Measurements from ENCODE around the gene PYDC1. TPM values are rescaled to one million over a fixed set of nuclear protein-coding genes. Genes with fewer than 3 reads are reported as not detected.
"Not testable (repeated sequence)": the region's sequence is repeated elsewhere in the genome, so short reads cannot be mapped to it uniquely, and the experiment has no call there.

Gene PYDC1
- polyA plus RNA-seq, 3 donors, result not detected

- H3K27me3 Mint-ChIP-seq (ENCODE audit: low read depth in 3 of 3), result peaks cover 3 to 6% (median 3%) of the 10 kb centered on the region in 3 donors
- intact Hi-C loops (cut with micrococcal nuclease), result loop anchor here (2.0 to 5.0 kb wide), 4 partner anchors 15 to 241 kb away; partner anchors contain the start of genes PYDC1 (in 1 of the 2) and ZNF843 (in 1 of the 2)
- H3K4me1 Mint-ChIP-seq, result peaks cover 74% of the 10 kb centered on the region
- Histone ChIP-seq H3K4me1 (ENCODE audit: control insufficient read depth in 1 of 2, insufficient read depth in 2 of 2, low read length in 2 of 2) (peaks cover 52 to 71% of the 10 kb centered on the region in 2 donors), H3K4me3 (replicated peaks in 1 of 3; ENCODE audit: low read depth in 2 of 3, low read length in 3 of 3) (peak overlapping the region; percentile 63 to 94 (median 92)), H4K20me1 (ENCODE audit: insufficient read depth, low read length) (peaks cover 54% of the 10 kb centered on the region), H3K36me3 (replicated peaks in 1 of 2; ENCODE audit: control insufficient read depth in 1 of 2, insufficient read depth in 2 of 2, low read length in 2 of 2) (peaks cover 12 to 30% of the 10 kb centered on the region in 2 donors), H3K27me3 (ENCODE audit: control insufficient read depth in 2 of 2, insufficient read depth in 2 of 2, low read length in 2 of 2) (no peaks in the 10 kb centered on the region), H3K9ac (ENCODE audit: insufficient read depth, low read length, poor library complexity, severe bottlenecking) (peak overlapping the region; percentile 86), H2AFZ (ENCODE audit: insufficient read depth, low read depth, low read length, poor library complexity, severe bottlenecking) (peak overlapping the region; percentile 84), H3K4me2 (replicated peaks; ENCODE audit: extremely low read depth, low read length, poor library complexity, severe bottlenecking) (peak overlapping the region; percentile 85), H3K9me3 (replicated peaks in 1 of 2; ENCODE audit: control insufficient read depth in 1 of 2, insufficient read depth in 1 of 2, low read length in 2 of 2) (no peaks in the 10 kb centered on the region), H3K27ac (ENCODE audit: low read depth in 1 of 2, low read length in 2 of 2) (peak overlapping the region; percentile 61 to 85), H3K79me2 (ENCODE audit: insufficient read depth, low read length) (peaks cover 57% of the 10 kb centered on the region)
- 6% methylated on average over 26 of the region's 35 CpGs for WGBS (ENCODE audit: insufficient coverage)
- TF ChIP-seq, protein P1, sequence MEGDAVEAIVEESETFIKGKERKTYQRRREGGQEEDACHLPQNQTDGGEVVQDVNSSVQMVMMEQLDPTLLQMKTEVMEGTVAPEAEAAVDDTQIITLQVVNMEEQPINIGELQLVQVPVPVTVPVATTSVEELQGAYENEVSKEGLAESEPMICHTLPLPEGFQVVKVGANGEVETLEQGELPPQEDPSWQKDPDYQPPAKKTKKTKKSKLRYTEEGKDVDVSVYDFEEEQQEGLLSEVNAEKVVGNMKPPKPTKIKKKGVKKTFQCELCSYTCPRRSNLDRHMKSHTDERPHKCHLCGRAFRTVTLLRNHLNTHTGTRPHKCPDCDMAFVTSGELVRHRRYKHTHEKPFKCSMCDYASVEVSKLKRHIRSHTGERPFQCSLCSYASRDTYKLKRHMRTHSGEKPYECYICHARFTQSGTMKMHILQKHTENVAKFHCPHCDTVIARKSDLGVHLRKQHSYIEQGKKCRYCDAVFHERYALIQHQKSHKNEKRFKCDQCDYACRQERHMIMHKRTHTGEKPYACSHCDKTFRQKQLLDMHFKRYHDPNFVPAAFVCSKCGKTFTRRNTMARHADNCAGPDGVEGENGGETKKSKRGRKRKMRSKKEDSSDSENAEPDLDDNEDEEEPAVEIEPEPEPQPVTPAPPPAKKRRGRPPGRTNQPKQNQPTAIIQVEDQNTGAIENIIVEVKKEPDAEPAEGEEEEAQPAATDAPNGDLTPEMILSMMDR (IDR thresholded peaks at IDR 0.05), result no peak
- peak; percentile 59 to 67 (median 64) for DNase-seq
- H3K9me3 Mint-ChIP-seq, result no peaks in the 10 kb centered on the region
- H3K4me3 Mint-ChIP-seq, result peak overlapping the region; percentile 97 to 99
- H3K27ac Mint-ChIP-seq, result peak overlapping the region; percentile 85 to 97 (median 92)
- H3K36me3 Mint-ChIP-seq, result peaks cover 23 to 39% of the 10 kb centered on the region in 2 donors
Measured at GRCh38 chr16:31201582-31202413, 15.1 kb downstream of the PYDC1 start.

- Mint-ChIP-seq H3K9me3 (no peaks in the 10 kb centered on the region), H3K4me3 (peak overlapping the region; percentile 97 to 99), H3K27ac (peak overlapping the region; percentile 77 to 97 (median 92)), H3K4me1 (peaks cover 75% of the 10 kb centered on the region), H3K27me3 (ENCODE audit: low read depth in 3 of 3) (peaks cover 2 to 3% (median 2%) of the 10 kb centered on the region in 3 donors), H3K36me3 (peaks cover 28 to 47% of the 10 kb centered on the region in 2 donors)
- Histone ChIP-seq H3K79me2 (ENCODE audit: insufficient read depth, low read length) (peaks cover 62% of the 10 kb centered on the region), H2AFZ (ENCODE audit: insufficient read depth, low read depth, low read length, poor library complexity, severe bottlenecking) (no peak overlapping the region), H3K9me3 (replicated peaks in 1 of 2; ENCODE audit: control insufficient read depth in 1 of 2, insufficient read depth in 1 of 2, low read length in 2 of 2) (no peaks in the 10 kb centered on the region), H3K27ac (ENCODE audit: low read depth in 1 of 2, low read length in 2 of 2) (peak overlapping the region; percentile 61 to 85), H3K27me3 (ENCODE audit: control insufficient read depth in 2 of 2, insufficient read depth in 2 of 2, low read length in 2 of 2) (no peaks in the 10 kb centered on the region), H3K4me1 (ENCODE audit: control insufficient read depth in 1 of 2, insufficient read depth in 2 of 2, low read length in 2 of 2) (peaks cover 56 to 76% of the 10 kb centered on the region in 2 donors), H3K4me2 (replicated peaks; ENCODE audit: extremely low read depth, low read length, poor library complexity, severe bottlenecking) (peak overlapping the region; percentile 85), H4K20me1 (ENCODE audit: insufficient read depth, low read length) (peaks cover 62% of the 10 kb centered on the region), H3K9ac (ENCODE audit: insufficient read depth, low read length, poor library complexity, severe bottlenecking) (peak overlapping the region; percentile 86), H3K4me3 (replicated peaks in 1 of 3; ENCODE audit: low read depth in 2 of 3, low read length in 3 of 3) (peak overlapping the region; percentile 63 to 94 (median 92)), H3K36me3 (replicated peaks in 1 of 2; ENCODE audit: control insufficient read depth in 1 of 2, insufficient read depth in 2 of 2, low read length in 2 of 2) (peaks cover 19 to 38% of the 10 kb centered on the region in 2 donors)
- TF ChIP-seq, protein P1 (IDR thresholded peaks at IDR 0.05), result no peak
- DNase-seq, result peak in 2 of 3 donors; percentile 24 to 33
- 73% methylated on average over 5 of the region's 8 CpGs for WGBS (ENCODE audit: insufficient coverage)
- intact Hi-C loops (cut with micrococcal nuclease), result loop anchor here (5.0 kb wide), 3 partner anchors 61 to 241 kb away; partner anchors contain the start of gene ZNF843 (in 1 of the 2)
Measured at GRCh38 chr16:31200821-31201568, 15.9 kb downstream of the PYDC1 start.

DNA sequence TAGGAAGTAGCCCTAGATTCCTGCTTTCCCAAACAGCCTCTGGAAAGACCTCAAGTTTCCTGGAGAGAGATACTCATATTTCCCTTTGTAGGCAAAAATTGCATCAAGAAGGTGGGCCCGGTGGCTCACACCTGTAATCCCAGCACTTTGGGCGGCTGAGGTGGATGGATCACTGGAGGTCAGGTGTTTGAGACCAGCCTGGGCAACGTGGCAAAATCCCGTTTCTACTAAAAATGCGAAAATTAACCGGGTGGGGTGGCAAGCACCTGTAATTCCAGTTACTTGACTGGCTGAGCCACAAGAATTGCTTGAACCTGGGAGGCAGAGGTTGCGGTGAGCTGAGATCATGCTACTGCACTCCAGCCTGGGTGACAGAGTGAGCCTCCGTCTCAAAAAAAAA, 16.8 kb downstream of the PYDC1 start:
- Histone ChIP-seq H3K36me3 (replicated peaks in 1 of 2; ENCODE audit: control insufficient read depth in 1 of 2, insufficient read depth in 2 of 2, low read length in 2 of 2) (peaks cover 26 to 46% of the 10 kb centered on the region in 2 donors), H3K4me2 (replicated peaks; ENCODE audit: extremely low read depth, low read length, poor library complexity, severe bottlenecking) (peak overlapping the region; percentile 85), H4K20me1 (ENCODE audit: insufficient read depth, low read length) (peaks cover 71% of the 10 kb centered on the region), H3K79me2 (ENCODE audit: insufficient read depth, low read length) (peaks cover 69% of the 10 kb centered on the region), H3K4me1 (ENCODE audit: control insufficient read depth in 1 of 2, insufficient read depth in 2 of 2, low read length in 2 of 2) (peaks cover 57 to 75% of the 10 kb centered on the region in 2 donors)
- peaks cover 74% of the 10 kb centered on the region for H3K4me1 Mint-ChIP-seq
- H3K9me3 Mint-ChIP-seq; H3K9me3 ChIP-seq (replicated peaks in 1 of 2; ENCODE audit: control insufficient read depth in 1 of 2, insufficient read depth in 1 of 2, low read length in 2 of 2); H3K4me3 Mint-ChIP-seq; H3K27me3 Mint-ChIP-seq (ENCODE audit: low read depth in 3 of 3); H3K27me3 ChIP-seq (ENCODE audit: control insufficient read depth in 2 of 2, insufficient read depth in 2 of 2, low read length in 2 of 2); H2AFZ ChIP-seq (ENCODE audit: insufficient read depth, low read depth, low read length, poor library complexity, severe bottlenecking); DNase-seq; H3K4me3 ChIP-seq (replicated peaks in 1 of 3; ENCODE audit: low read depth in 2 of 3, low read length in 3 of 3); H3K9ac ChIP-seq (ENCODE audit: insufficient read depth, low read length, poor library complexity, severe bottlenecking); H3K27ac ChIP-seq (ENCODE audit: low read depth in 1 of 2, low read length in 2 of 2): not testable (repeated sequence)
- WGBS (ENCODE audit: insufficient coverage), result 81% methylated on average over 8 of the region's 8 CpGs
- peaks cover 32 to 56% of the 10 kb centered on the region in 2 donors for H3K36me3 Mint-ChIP-seq
- peak overlapping the region in 3 of 7 donors; percentile 12 to 87 (median 38) for H3K27ac Mint-ChIP-seq
- intact Hi-C loops (cut with micrococcal nuclease), result loop anchor here (5.0 kb wide), 3 partner anchors 62 to 242 kb away; partner anchors contain the start of gene ZNF843 (in 1 of the 2)
